IMR-90 (cell line): ENCODE results near the gene MLLT1.

Experiments
- CEBPB ChIP-seq: IDR thresholded peaks from 2 replicates; pipeline ENCODE4 v1.6.1; 2012; ENCODE audit warnings: low read depth, low read length, improper control_type of control experiment
- MAFK ChIP-seq: IDR thresholded peaks from 2 replicates; pipeline ENCODE4 v1.6.1; 2012; ENCODE audit warnings: low read depth, low read length, improper control_type of control experiment
- MXI1 ChIP-seq: IDR thresholded peaks from 2 replicates; pipeline ENCODE4 v1.6.1; 2012; ENCODE audit warnings: low read depth, mild to moderate bottlenecking, low read length, moderate library complexity, borderline replicate concordance
- NFE2L2 ChIP-seq: fragments of 150-350 bp; IDR thresholded peaks from 2 replicates; pipeline ENCODE4 v1.6.1; 2016; ENCODE audit warnings: low read depth, mild to moderate bottlenecking, low read length
- POLR2A ChIP-seq: IDR thresholded peaks from 2 replicates; pipeline ENCODE4 v1.6.1; 2012; ENCODE audit warnings: mild to moderate bottlenecking, low read depth, low read length
- RAD21 ChIP-seq: IDR thresholded peaks from 2 replicates; pipeline ENCODE4 v1.6.1; 2012; ENCODE audit warnings: low read length, improper control_type of control experiment
- RCOR1 ChIP-seq: IDR thresholded peaks from 2 replicates; pipeline ENCODE4 v1.6.1; 2012; ENCODE audit warnings: mild to moderate bottlenecking, low read length, improper control_type of control experiment; ENCODE audit not compliant: insufficient replicate concordance
- SMC3 ChIP-seq: fragments of 150-350 bp; IDR thresholded peaks from 2 replicates; pipeline ENCODE4 v1.6.1; 2016; ENCODE audit warnings: low read depth, mild to moderate bottlenecking, antibody characterized with exemption, low read length, moderate library complexity
- TF ChIP-seq, protein P1 (sequence below): conservative IDR thresholded peaks from 2 replicates; pipeline ENCODE4 v1.5.1; 2012; ENCODE audit warnings: mild to moderate bottlenecking, low read depth, low read length, improper control_type of control experiment
- TF ChIP-seq, protein P2 (sequence below): fragments of 150-350 bp; IDR thresholded peaks from 2 replicates; pipeline ENCODE4 v1.6.1; 2017; ENCODE audit warnings: mild to moderate bottlenecking, antibody characterized with exemption, low read length, low read depth

DNA sequence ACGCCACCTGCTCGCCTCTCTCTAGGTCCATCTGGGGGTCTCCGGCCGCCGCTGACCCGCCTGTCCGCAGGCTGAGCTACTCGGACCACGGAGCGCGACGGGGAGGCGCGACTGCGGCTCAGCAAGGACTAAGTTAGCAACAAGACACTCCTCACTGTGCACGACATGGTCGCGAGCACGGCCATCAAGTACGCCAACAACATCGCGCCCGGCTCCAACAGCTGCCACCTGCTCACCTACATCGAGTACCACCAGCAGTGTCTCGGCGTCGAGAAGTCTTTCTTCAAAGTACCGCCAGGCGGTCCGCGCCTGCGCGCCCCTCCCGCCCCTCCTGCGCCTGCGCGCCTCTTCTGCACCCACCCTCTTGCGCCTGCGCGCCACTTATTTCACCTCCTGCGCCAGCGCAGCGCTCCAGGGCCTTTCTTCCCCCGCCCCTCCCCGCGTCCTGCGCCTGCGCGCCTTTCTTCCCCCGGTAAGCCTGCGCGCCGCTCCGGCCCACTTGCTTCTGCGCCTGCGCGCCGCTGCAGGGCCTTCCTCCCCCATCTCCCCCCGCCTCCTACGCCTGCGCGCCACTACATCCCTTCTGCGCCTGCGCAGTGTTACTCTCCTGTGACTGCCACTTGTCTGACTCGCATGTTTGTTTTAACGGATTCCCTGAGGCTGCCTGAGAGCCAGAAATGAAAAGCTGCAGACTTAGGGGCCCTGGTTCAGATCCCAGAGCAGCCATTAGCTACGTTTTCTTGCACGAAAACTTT lies 80.4 kb downstream of the MLLT1 start:
- TF ChIP-seq CEBPB (no peak), POLR2A (no peak), RAD21 (no peak), RCOR1 (no peak), NFE2L2 (no peak), MXI1 (peak; percentile 50; the same call in 1 of the 2 replicates), SMC3 (no peak), MAFK (no peak)
- TF ChIP-seq, protein P1, sequence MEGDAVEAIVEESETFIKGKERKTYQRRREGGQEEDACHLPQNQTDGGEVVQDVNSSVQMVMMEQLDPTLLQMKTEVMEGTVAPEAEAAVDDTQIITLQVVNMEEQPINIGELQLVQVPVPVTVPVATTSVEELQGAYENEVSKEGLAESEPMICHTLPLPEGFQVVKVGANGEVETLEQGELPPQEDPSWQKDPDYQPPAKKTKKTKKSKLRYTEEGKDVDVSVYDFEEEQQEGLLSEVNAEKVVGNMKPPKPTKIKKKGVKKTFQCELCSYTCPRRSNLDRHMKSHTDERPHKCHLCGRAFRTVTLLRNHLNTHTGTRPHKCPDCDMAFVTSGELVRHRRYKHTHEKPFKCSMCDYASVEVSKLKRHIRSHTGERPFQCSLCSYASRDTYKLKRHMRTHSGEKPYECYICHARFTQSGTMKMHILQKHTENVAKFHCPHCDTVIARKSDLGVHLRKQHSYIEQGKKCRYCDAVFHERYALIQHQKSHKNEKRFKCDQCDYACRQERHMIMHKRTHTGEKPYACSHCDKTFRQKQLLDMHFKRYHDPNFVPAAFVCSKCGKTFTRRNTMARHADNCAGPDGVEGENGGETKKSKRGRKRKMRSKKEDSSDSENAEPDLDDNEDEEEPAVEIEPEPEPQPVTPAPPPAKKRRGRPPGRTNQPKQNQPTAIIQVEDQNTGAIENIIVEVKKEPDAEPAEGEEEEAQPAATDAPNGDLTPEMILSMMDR = peak; percentile 29; the same call in 1 of the 2 replicates
- TF ChIP-seq, protein P2, sequence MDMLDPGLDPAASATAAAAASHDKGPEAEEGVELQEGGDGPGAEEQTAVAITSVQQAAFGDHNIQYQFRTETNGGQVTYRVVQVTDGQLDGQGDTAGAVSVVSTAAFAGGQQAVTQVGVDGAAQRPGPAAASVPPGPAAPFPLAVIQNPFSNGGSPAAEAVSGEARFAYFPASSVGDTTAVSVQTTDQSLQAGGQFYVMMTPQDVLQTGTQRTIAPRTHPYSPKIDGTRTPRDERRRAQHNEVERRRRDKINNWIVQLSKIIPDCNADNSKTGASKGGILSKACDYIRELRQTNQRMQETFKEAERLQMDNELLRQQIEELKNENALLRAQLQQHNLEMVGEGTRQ = no peak
